Small intestine (tissue), 7 donors: ENCODE data around the gene SLC1A4. TPM values are rescaled to one million over a fixed set of nuclear protein-coding genes. Genes with fewer than 3 reads are reported as not detected.
A peak's percentile ranks its signal among the peaks of the same experiment; 100 is the strongest.

Experiments used
- DNase-seq, 2 donors: peaks; one replicate each; pipeline versions ENCODE4 v3.0.0 to v3.0.0-alpha.2; 2013
- FAIRE-seq: peaks from 2 replicates; lab custom pipeline; 2012; peaks lifted over from hg19 to GRCh38; lab: Jason Lieb, UNC
- H3K27ac ChIP-seq, 3 donors: one replicate each; pipeline ENCODE4 v1.5.1; 2013; ENCODE audit warnings: low read length in 2 of 3, mild to moderate bottlenecking in 2 of 3, control low read depth in 1 of 3, inconsistent platforms in 1 of 3, low read depth in 1 of 3, moderate library complexity in 1 of 3
- H3K27me3 ChIP-seq, 3 donors: one replicate each; pipeline ENCODE4 v1.6.1; 2013; ENCODE audit warnings: low read length in 3 of 3, inconsistent platforms in 1 of 3; ENCODE audit not compliant: control insufficient read depth in 3 of 3, insufficient read depth in 3 of 3
- H3K36me3 ChIP-seq, 3 donors: one replicate each; pipeline ENCODE4 v1.6.1; 2013; ENCODE audit warnings: low read length in 3 of 3, inconsistent platforms in 1 of 3, low read depth in 1 of 3, mild to moderate bottlenecking in 1 of 3, moderate library complexity in 1 of 3; ENCODE audit not compliant: control insufficient read depth in 3 of 3, insufficient read depth in 2 of 3
- H3K4me1 ChIP-seq, 3 donors: one replicate each; pipeline ENCODE4 v1.6.1; 2013; ENCODE audit warnings: low read length in 2 of 3, inconsistent platforms in 1 of 3, low read depth in 1 of 3, mild to moderate bottlenecking in 1 of 3, moderate library complexity in 1 of 3; ENCODE audit not compliant: control insufficient read depth in 3 of 3, insufficient read depth in 2 of 3
- H3K4me3 ChIP-seq, 3 donors: one replicate each; pipeline ENCODE4 v1.5.1; 2013; ENCODE audit warnings: low read length in 3 of 3, control low read depth in 1 of 3, inconsistent platforms in 1 of 3, low read depth in 1 of 3, mild to moderate bottlenecking in 1 of 3, moderate library complexity in 1 of 3
- H3K9me3 ChIP-seq, 2 donors: one replicate each; pipeline ENCODE4 v1.6.1; 2013; ENCODE audit warnings: low read depth in 1 of 2, low read length in 1 of 2; ENCODE audit not compliant: control insufficient read depth in 2 of 2, insufficient read depth in 1 of 2
- WGBS, 3 donors: extraction: QIAGEN DNeasy Blood & Tissue Kit; methylation state at CpG; one replicate each; pipeline ENCODE4 v1.1.7; 2013; 5-methylcytosine and 5-hydroxymethylcytosine counted together
- polyA plus RNA-seq, 4 donors: library from polyadenylated mRNA; stranded (reverse) in 3 of 4; unstranded in 1 of 4; fragments of 200-250 nt in 3 of 4; fragments of 120-200 nt in 1 of 4; gene quantifications; one replicate each; pipeline versions ENCODE4 v1.2.1 to v1.2.3, GENCODE V29; 2013
- donor health status: healthy with polysubstance abuse.
- donor health status: control.
- donor health status: control.
- donor health status: Bipolar disorder and iron deficiency.
- donor health status: healthy.

The SLC1A4 gene
- polyA plus RNA-seq, 4 donors: 0.67 to 18.7 (median 3.9) TPM

GRCh38 chr2:64989982-64990614, 899 bp downstream of the SLC1A4 start:
- Histone ChIP-seq H3K36me3 (no peaks in the 10 kb centered on the region), H3K9me3 (no peaks in the 10 kb centered on the region), H3K27me3 (peaks cover 0 to 12% (median 0%) of the 10 kb centered on the region in 3 donors), H3K4me1 (peaks cover 3 to 14% (median 10%) of the 10 kb centered on the region in 3 donors), H3K27ac (peak overlapping the region in 1 of 3 donors; percentile 81), H3K4me3 (peak overlapping the region; percentile 35 to 69 (median 65))
- WGBS, 3 donors: 4 to 19% (median 5%) methylated on average over 28 to 35 of the region's 35 CpGs
- DNase-seq: peak in 1 of 2 donors; percentile 20
- no peak for FAIRE-seq

DNA sequence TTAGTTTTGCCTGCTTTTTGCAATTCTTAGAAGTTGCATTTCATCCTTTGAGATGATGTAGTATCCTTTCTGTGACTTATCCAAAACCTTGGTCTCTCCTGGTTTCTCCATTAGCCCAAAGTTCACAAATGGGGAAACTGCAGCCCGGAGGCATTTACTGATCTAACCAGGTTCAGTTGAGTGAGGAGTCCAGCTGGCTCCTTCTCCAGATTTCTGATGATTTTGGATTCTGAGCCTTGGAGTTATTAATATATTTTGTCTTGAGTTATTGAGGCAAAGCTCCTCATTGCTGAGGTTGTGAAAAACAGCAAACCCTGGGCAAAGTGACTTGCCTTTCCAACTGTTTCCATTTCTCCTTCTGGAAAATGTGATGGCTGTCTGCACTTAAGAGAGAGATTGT, 1.7 kb downstream of the SLC1A4 start:
- Histone ChIP-seq H3K27ac (no peak overlapping the region), H3K36me3 (no peaks in the 10 kb centered on the region), H3K4me1 (peaks cover 3 to 14% (median 10%) of the 10 kb centered on the region in 3 donors), H3K4me3 (peak overlapping the region in 1 of 3 donors; percentile 69), H3K9me3 (no peaks in the 10 kb centered on the region), H3K27me3 (peaks cover 0 to 12% (median 0%) of the 10 kb centered on the region in 3 donors)
- 59 to 82% (median 63%) methylated on average over 1 of the region's 1 CpG for WGBS, 3 donors
- DNase-seq (no peak), FAIRE-seq (no peak)

DNA sequence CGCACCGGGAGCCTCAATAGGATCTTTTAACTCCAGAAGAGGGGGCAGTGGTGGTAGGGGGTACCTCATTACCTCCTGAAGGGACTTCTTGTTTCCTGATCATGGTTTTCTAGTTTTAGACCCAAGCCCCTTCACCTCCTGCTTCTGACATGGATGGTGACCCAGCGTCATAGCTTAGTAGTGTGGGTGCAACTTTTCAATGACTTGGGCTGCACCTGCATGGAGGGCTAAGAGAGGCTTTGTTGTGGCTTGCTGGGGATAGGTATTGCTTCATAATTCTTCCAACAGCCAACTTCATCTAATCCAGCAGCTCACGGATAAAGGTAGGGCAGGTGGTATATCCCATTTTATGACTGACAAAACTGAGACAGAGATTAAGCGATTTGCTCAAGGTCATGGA, 3.0 kb downstream of the SLC1A4 start:
- no peaks in the 10 kb centered on the region for H3K9me3 ChIP-seq
- H3K27ac ChIP-seq: no peak overlapping the region
- DNase-seq (no peak), FAIRE-seq (no peak)
- H3K4me1 ChIP-seq: peaks cover 3 to 12% (median 6%) of the 10 kb centered on the region in 3 donors
- no peak overlapping the region for H3K4me3 ChIP-seq
- no peaks in the 10 kb centered on the region for H3K36me3 ChIP-seq
- WGBS, 3 donors: 77 to 91% (median 78%) methylated on average over 5 of the region's 5 CpGs
- peaks cover 0 to 12% (median 0%) of the 10 kb centered on the region in 3 donors for H3K27me3 ChIP-seq

DNA sequence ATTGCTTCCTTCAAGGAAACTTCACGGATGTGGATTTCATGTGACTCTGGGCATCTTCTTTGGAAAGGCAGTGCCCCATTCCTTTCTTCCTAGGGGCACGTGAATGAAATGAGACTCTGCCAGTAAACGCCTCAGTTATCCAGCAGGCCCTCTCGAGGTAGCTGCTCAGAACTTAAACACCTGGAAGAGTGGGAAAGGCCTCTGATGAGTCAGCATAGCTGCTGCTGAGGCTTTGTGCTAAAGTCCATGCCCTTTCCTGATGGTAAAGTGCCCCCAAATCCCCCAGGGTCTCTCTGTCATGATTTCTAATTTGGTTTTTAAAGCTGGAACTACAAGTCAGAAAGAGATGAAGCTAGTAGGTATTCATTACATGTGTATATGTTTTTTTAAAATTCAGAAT, 3.8 kb downstream of the SLC1A4 start:
- H3K27ac ChIP-seq: no peak overlapping the region
- peaks cover 0 to 12% (median 0%) of the 10 kb centered on the region in 3 donors for H3K27me3 ChIP-seq
- 35 to 66% (median 46%) methylated on average over 4 of the region's 4 CpGs for WGBS, 3 donors
- H3K4me3 ChIP-seq: no peak overlapping the region
- peaks cover 3 to 10% (median 5%) of the 10 kb centered on the region in 3 donors for H3K4me1 ChIP-seq
- peak in 1 of 2 donors; percentile 33 for DNase-seq
- no peaks in the 10 kb centered on the region for H3K36me3 ChIP-seq
- FAIRE-seq: no peak
- H3K9me3 ChIP-seq: no peaks in the 10 kb centered on the region

DNA sequence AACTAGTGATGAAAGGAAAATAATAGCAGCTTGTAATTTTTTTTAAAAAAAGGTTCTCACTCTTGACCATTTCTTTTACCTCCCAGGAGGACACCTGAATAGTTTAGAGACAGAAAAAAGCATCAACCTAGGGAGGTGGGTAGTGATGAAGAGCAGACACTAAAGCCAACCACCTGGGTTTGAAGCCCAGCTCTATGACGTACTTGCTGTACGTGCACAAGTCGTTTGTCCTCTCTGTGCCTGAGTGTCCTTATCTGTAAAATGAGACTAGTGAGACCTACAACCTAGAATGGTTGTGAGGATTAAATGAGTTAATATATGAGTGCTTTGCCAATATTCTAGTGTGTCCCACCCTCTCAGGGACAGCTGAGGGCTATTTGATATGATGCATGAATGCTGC, 5.8 kb downstream of the SLC1A4 start:
- no peak overlapping the region for H3K4me3 ChIP-seq
- peaks cover 0 to 9% (median 0%) of the 10 kb centered on the region in 3 donors for H3K27me3 ChIP-seq
- H3K4me1 ChIP-seq: peaks cover 1 to 12% (median 3%) of the 10 kb centered on the region in 3 donors
- FAIRE-seq (no peak), DNase-seq (no peak)
- no peaks in the 10 kb centered on the region for H3K9me3 ChIP-seq
- H3K27ac ChIP-seq: no peak overlapping the region
- H3K36me3 ChIP-seq: no peaks in the 10 kb centered on the region
- WGBS, 3 donors: 84 to 95% (median 94%) methylated on average over 3 of the region's 3 CpGs

GRCh38 chr2:64996871-64997307, 7.7 kb downstream of the SLC1A4 start:
- H3K36me3 ChIP-seq: no peaks in the 10 kb centered on the region
- no peaks in the 10 kb centered on the region for H3K9me3 ChIP-seq
- 82 to 90% (median 89%) methylated on average over 3 of the region's 3 CpGs for WGBS, 3 donors
- DNase-seq: no peak
- no peak overlapping the region for H3K4me3 ChIP-seq
- H3K4me1 ChIP-seq: peaks cover 0 to 7% (median 3%) of the 10 kb centered on the region in 3 donors
- H3K27ac ChIP-seq: no peak overlapping the region
- H3K27me3 ChIP-seq: no peaks in the 10 kb centered on the region
- FAIRE-seq: no peak

- no peak for DNase-seq
These were observed 9.5 kb downstream of the SLC1A4 start for GRCh38 chr2:64998658-64999061.

GRCh38 chr2:64999754-65000153, 10.6 kb downstream of the SLC1A4 start:
- Histone ChIP-seq H3K4me1 (peaks cover 0 to 2% (median 0%) of the 10 kb centered on the region in 3 donors), H3K9me3 (no peaks in the 10 kb centered on the region), H3K4me3 (no peak overlapping the region), H3K27ac (no peak overlapping the region), H3K27me3 (no peaks in the 10 kb centered on the region), H3K36me3 (no peaks in the 10 kb centered on the region)
- FAIRE-seq (no peak), DNase-seq (no peak)
- 85 to 93% (median 89%) methylated on average over 2 of the region's 2 CpGs for WGBS, 3 donors

More at GRCh38 chr2:64998658-64999061, 9.5 kb downstream of the SLC1A4 start:
- Histone ChIP-seq H3K4me3 (no peak overlapping the region), H3K27ac (no peak overlapping the region), H3K27me3 (no peaks in the 10 kb centered on the region), H3K36me3 (no peaks in the 10 kb centered on the region), H3K9me3 (no peaks in the 10 kb centered on the region), H3K4me1 (peaks cover 0 to 4% (median 0%) of the 10 kb centered on the region in 3 donors)
- FAIRE-seq: no peak
- WGBS, 3 donors: 49 to 67% (median 56%) methylated on average over 2 of the region's 2 CpGs
